HEK293 (cell line): ENCODE data around the gene NRP2.

Experiments
- CTCF ChIA-PET: fragments of 350-600 bp; formaldehyde crosslinking; extraction: SDS; loops from one replicate; lab custom pipeline; 2021; ENCODE audit warnings: antibody characterized with exemption; lab: Yijun Ruan, JAX
- POLR2A ChIA-PET: fragments of 300-600 bp; formaldehyde crosslinking; extraction: SDS; loops from one replicate; lab custom pipeline; 2020; ENCODE audit warnings: antibody characterized with exemption, inconsistent platforms; lab: Yijun Ruan, JAX
- H3K27ac ChIP-seq: fragments of 200-500 bp; sonication (Bioruptor generic); 2 replicates; pipeline ENCODE4 v1.5.1; 2014; ENCODE audit warnings: low read depth, low read length, control low read depth, inconsistent platforms; ENCODE audit errors: extremely low read depth
- H3K36me3 ChIP-seq, 2 experiments: fragments of 200-500 bp in 1 of 2; sonication (Bioruptor generic) in 1 of 2; 1 replicate in 1 of 2; 2 replicates in 1 of 2; pipeline ENCODE4 v1.5.1; 2014 to 2017; ENCODE audit warnings: inconsistent platforms in 2 of 2, low read length in 2 of 2; ENCODE audit not compliant: control insufficient read depth in 2 of 2, insufficient read depth in 1 of 2
- H3K4me1 ChIP-seq: fragments of 200-500 bp; sonication (Bioruptor generic); 2 replicates; pipeline ENCODE4 v1.5.1; 2014; ENCODE audit warnings: mild to moderate bottlenecking, low read length, inconsistent platforms; ENCODE audit not compliant: control insufficient read depth, insufficient read depth
- H3K4me3 ChIP-seq: 2 replicates; pipeline ENCODE4 v1.5.1; 2011; ENCODE audit warnings: low read depth, mild to moderate bottlenecking, control low read depth, low read length, moderate library complexity
- H3K9me3 ChIP-seq: fragments of 200-500 bp; sonication (Bioruptor generic); 2 replicates; pipeline ENCODE4 v1.5.1; 2014; ENCODE audit warnings: low read depth, low read length, inconsistent platforms; ENCODE audit not compliant: control insufficient read depth, insufficient read depth
- AEBP2 ChIP-seq: fragments of 450-650 bp; formaldehyde crosslinking; IDR thresholded peaks from 2 replicates; pipeline ENCODE4 v1.5.1; 2016; ENCODE audit warnings: missing biosample characterization, missing genetic modification characterization, borderline replicate concordance
- BCL11A ChIP-seq: fragments of 450-650 bp; formaldehyde crosslinking; IDR thresholded peaks from 2 replicates; pipeline ENCODE4 v1.5.1; 2016; ENCODE audit warnings: low read depth, missing biosample characterization, missing genetic modification characterization
- FEZF1 ChIP-seq: fragments of 450-650 bp; formaldehyde crosslinking; IDR thresholded peaks from 2 replicates; pipeline ENCODE4 v1.5.1; 2016; ENCODE audit warnings: missing biosample characterization, missing genetic modification characterization
- HOXA7 ChIP-seq: sonication (generic); formaldehyde crosslinking; IDR thresholded peaks from 2 replicates; pipeline ENCODE4 v1.8.1; 2022; ENCODE audit warnings: missing genetic modification reagents, borderline replicate concordance
- HOXC10 ChIP-seq: sonication (generic); formaldehyde crosslinking; IDR thresholded peaks from 2 replicates; pipeline ENCODE4 v1.8.1; 2023; ENCODE audit warnings: mild to moderate bottlenecking, missing genetic modification reagents
- SP7 ChIP-seq: fragments of 450-650 bp; formaldehyde crosslinking; IDR thresholded peaks from 2 replicates; pipeline ENCODE4 v1.5.1; 2016; ENCODE audit warnings: missing biosample characterization, missing genetic modification characterization
- ZBTB48 ChIP-seq: fragments of 450-650 bp; formaldehyde crosslinking; IDR thresholded peaks from 2 replicates; pipeline ENCODE4 v1.5.1; 2016; ENCODE audit warnings: missing biosample characterization, missing genetic modification characterization
- ZFP69B ChIP-seq: fragments of 450-650 bp; formaldehyde crosslinking; IDR thresholded peaks from 2 replicates; pipeline ENCODE4 v1.5.1; 2016; ENCODE audit warnings: missing biosample characterization, missing genetic modification characterization
- ZNF121 ChIP-seq: fragments of 450-650 bp; formaldehyde crosslinking; IDR thresholded peaks from 2 replicates; pipeline ENCODE4 v1.5.1; 2016; ENCODE audit warnings: missing biosample characterization, missing genetic modification characterization
- ZNF157 ChIP-seq: fragments of 450-650 bp; formaldehyde crosslinking; IDR thresholded peaks from 2 replicates; pipeline ENCODE4 v1.5.1; 2016; ENCODE audit warnings: missing biosample characterization, missing genetic modification characterization
- ZNF221 ChIP-seq: fragments of 450-650 bp; formaldehyde crosslinking; IDR thresholded peaks from 2 replicates; pipeline ENCODE4 v1.5.1; 2017; ENCODE audit warnings: missing biosample characterization, missing genetic modification characterization, borderline replicate concordance
- ZNF391 ChIP-seq: fragments of 450-650 bp; formaldehyde crosslinking; IDR thresholded peaks from 2 replicates; pipeline ENCODE4 v1.5.1; 2016; ENCODE audit warnings: low read depth, missing biosample characterization, missing genetic modification characterization, borderline replicate concordance
- ZNF426 ChIP-seq: fragments of 450-650 bp; formaldehyde crosslinking; IDR thresholded peaks from 2 replicates; pipeline ENCODE4 v1.5.1; 2017; ENCODE audit warnings: missing biosample characterization, missing genetic modification characterization, mild to moderate bottlenecking, inconsistent platforms, moderate library complexity
- ZNF501 ChIP-seq: fragments of 450-650 bp; formaldehyde crosslinking; IDR thresholded peaks from 2 replicates; pipeline ENCODE4 v1.5.1; 2016; ENCODE audit warnings: missing biosample characterization, missing genetic modification characterization
- ZNF518A ChIP-seq: fragments of 450-650 bp; formaldehyde crosslinking; conservative IDR thresholded peaks from 2 replicates; pipeline ENCODE4 v1.5.1; 2016; ENCODE audit warnings: low read depth, missing biosample characterization, missing genetic modification characterization
- ZNF571 ChIP-seq: fragments of 450-650 bp; formaldehyde crosslinking; IDR thresholded peaks from 2 replicates; pipeline ENCODE4 v1.5.0; 2017; ENCODE audit warnings: missing biosample characterization, missing genetic modification characterization
- ZNF580 ChIP-seq: fragments of 450-650 bp; formaldehyde crosslinking; IDR thresholded peaks from 2 replicates; pipeline ENCODE4 v1.5.1; 2016; ENCODE audit warnings: missing biosample characterization, missing genetic modification characterization
- ZNF610 ChIP-seq: fragments of 450-650 bp; formaldehyde crosslinking; IDR thresholded peaks from 2 replicates; pipeline ENCODE4 v1.5.1; 2016; ENCODE audit warnings: missing biosample characterization, missing genetic modification characterization, borderline replicate concordance
- TF ChIP-seq, protein P1 (sequence below): fragments of 450-650 bp; IDR thresholded peaks from 2 replicates; pipeline ENCODE4 v1.5.1; 2018; ENCODE audit warnings: missing biosample characterization, missing genetic modification characterization

NRP2 gene

GRCh38 chr2:205740381-205740780 lies 58.1 kb downstream of the NRP2 start (continued):
- TF ChIP-seq ZNF610 (tag by site-specific recombination) (no peak), ZNF580 (tag by site-specific recombination) (no peak), SP7 (tag by site-specific recombination) (no peak), ZNF121 (tag by site-specific recombination) (no peak), ZNF571 (tag by site-specific recombination) (no peak)

DNA sequence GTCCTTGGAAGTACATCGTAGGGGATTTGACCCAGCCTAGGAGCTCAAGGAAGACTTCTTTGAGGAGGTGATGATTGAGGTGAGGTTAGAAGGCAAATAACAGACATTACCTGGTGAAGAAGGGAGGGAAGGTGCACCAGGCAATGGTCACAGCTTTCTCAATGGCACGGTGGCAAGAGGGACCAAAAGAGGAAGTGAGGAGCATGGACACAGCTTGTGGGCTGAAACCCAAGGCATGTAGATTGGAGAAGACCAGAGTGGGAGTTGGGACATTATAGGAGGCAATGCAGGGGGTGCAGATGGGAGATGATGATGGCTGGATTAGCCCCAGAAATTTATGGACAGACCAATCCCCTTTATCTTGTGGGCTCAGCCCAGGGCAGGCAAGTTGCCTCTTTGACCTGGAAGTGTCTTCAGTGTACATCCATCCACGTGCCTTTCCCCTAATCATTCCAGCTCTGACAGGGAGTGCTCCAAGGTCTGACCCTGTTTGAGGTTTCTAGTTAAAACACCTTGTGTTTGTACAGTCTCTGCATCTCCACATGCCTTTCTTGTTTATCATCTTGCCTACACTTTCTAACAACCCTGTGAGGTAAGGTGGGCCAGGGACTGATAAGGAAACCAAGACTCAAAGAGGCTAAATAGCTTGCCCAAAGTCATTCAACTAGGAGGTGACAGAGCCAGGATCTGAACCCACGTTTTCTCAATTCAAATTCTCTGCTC lies 59.1 kb downstream of the NRP2 start:
- no peaks in the 10 kb centered on the region for H3K4me1 ChIP-seq
- POLR2A ChIA-PET = no interaction called here
- TF ChIP-seq, protein P1, sequence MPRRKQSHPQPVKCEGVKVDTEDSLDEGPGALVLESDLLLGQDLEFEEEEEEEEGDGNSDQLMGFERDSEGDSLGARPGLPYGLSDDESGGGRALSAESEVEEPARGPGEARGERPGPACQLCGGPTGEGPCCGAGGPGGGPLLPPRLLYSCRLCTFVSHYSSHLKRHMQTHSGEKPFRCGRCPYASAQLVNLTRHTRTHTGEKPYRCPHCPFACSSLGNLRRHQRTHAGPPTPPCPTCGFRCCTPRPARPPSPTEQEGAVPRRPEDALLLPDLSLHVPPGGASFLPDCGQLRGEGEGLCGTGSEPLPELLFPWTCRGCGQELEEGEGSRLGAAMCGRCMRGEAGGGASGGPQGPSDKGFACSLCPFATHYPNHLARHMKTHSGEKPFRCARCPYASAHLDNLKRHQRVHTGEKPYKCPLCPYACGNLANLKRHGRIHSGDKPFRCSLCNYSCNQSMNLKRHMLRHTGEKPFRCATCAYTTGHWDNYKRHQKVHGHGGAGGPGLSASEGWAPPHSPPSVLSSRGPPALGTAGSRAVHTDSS = no peak
- TF ChIP-seq ZNF157 (peak; percentile 69), ZBTB48 (tag by site-specific recombination) (no peak), ZNF518A (tag by site-specific recombination) (no peak)
- no peak overlapping the region for H3K27ac ChIP-seq
- no peaks in the 10 kb centered on the region for H3K9me3 ChIP-seq
- CTCF ChIA-PET = interaction anchor here (0.6 to 1.1 kb wide), 4 partner anchors 20 to 1481 kb away, joined by 3 to 4 read pairs (median 3); partner anchors contain the start of gene NRP2
- peaks cover 0 to 61% of the 10 kb centered on the region in 2 experiments; a peak in 1 of 3 replicates for H3K36me3 ChIP-seq
- no peak overlapping the region for H3K4me3 ChIP-seq

- peaks cover 0 to 62% of the 10 kb centered on the region in 2 experiments; a peak in 1 of 3 replicates for H3K36me3 ChIP-seq
- no peaks in the 10 kb centered on the region for H3K4me1 ChIP-seq
- no peaks in the 10 kb centered on the region for H3K9me3 ChIP-seq
- no peak for TF ChIP-seq ZNF221
- TF ChIP-seq FEZF1 (tag by site-specific recombination) = no peak
- TF ChIP-seq AEBP2 = no peak
- TF ChIP-seq ZNF391 (tag by site-specific recombination) = no peak
- TF ChIP-seq ZNF426 (tag by site-specific recombination) = no peak
- no peak for TF ChIP-seq ZNF501
- TF ChIP-seq BCL11A = no peak
- TF ChIP-seq HOXC10 = no peak
- no peak for TF ChIP-seq HOXA7
- no peak for TF ChIP-seq ZFP69B
- H3K4me3 ChIP-seq = no peak overlapping the region
- CTCF ChIA-PET = interaction anchor here (1.0 kb wide), 1 partner anchor 30 kb away, joined by 4 read pairs; no protein-coding TSS in a partner anchor
- H3K27ac ChIP-seq = no peak overlapping the region
- POLR2A ChIA-PET = no interaction called here
These were observed 60.8 kb downstream of the NRP2 start for GRCh38 chr2:205743137-205743536.
